D721Med (cell line): ENCODE measurements around the gene PRPS1.

Experiments used
- DNase-seq: peaks from one replicate; pipeline ENCODE4 v3.0.0; 2011; ENCODE audit warnings: low spot score; ENCODE audit not compliant: insufficient read length
- FAIRE-seq: peaks from 2 replicates; lab custom pipeline; 2011; peaks lifted over from hg19 to GRCh38; lab: Jason Lieb, UNC
- CTCF ChIP-seq: IDR thresholded peaks from 2 replicates; pipeline ENCODE4 v1.5.1; 2012; ENCODE audit warnings: mild to moderate bottlenecking, control low read depth; ENCODE audit not compliant: insufficient read depth; ENCODE audit errors: missing control alignments

The PRPS1 gene

GRCh38 chrX:107627838-107628661, at the start of gene PRPS1:
TSS of gene PRPS1 (plus strand) at chrX:107628510. CDS start at chrX:107628629, 119 bp downstream.
- FAIRE-seq = peak; percentile 91
- no peak for TF ChIP-seq CTCF
- peak; percentile 24 for DNase-seq

- DNase-seq (no peak), FAIRE-seq (no peak)
- TF ChIP-seq CTCF = no peak
Observed at GRCh38 chrX:107579956-107580355, 48.4 kb upstream of the PRPS1 start.

GRCh38 chrX:107581923-107582322, 46.4 kb upstream of the PRPS1 start:
- FAIRE-seq = no peak
- no peak for TF ChIP-seq CTCF

GRCh38 chrX:107589243-107589642, 39.1 kb upstream of the PRPS1 start:
- no peak for DNase-seq
- no peak for FAIRE-seq
- TF ChIP-seq CTCF = no peak

More at GRCh38 chrX:107581923-107582322, 46.4 kb upstream of the PRPS1 start:
- no peak for DNase-seq

GRCh38 chrX:107596651-107597050, 31.7 kb upstream of the PRPS1 start:
- TF ChIP-seq CTCF = no peak
- no peak for FAIRE-seq
- no peak for DNase-seq

- no peak for TF ChIP-seq CTCF
- FAIRE-seq (no peak), DNase-seq (no peak)
Observed at GRCh38 chrX:107597264-107597663, 31.0 kb upstream of the PRPS1 start.

GRCh38 chrX:107597791-107598190, 30.5 kb upstream of the PRPS1 start:
- FAIRE-seq (no peak), DNase-seq (no peak)

More at GRCh38 chrX:107597791-107598190, 30.5 kb upstream of the PRPS1 start:
- TF ChIP-seq CTCF = no peak
